Measurements from ENCODE around the gene ZNF451. TPM values are rescaled to one million over a fixed set of nuclear protein-coding genes. Genes with fewer than 3 reads are reported as not detected.

Gene ZNF451
- total RNA-seq, 1 donor from 2014 or later = 71.9 TPM

DNA sequence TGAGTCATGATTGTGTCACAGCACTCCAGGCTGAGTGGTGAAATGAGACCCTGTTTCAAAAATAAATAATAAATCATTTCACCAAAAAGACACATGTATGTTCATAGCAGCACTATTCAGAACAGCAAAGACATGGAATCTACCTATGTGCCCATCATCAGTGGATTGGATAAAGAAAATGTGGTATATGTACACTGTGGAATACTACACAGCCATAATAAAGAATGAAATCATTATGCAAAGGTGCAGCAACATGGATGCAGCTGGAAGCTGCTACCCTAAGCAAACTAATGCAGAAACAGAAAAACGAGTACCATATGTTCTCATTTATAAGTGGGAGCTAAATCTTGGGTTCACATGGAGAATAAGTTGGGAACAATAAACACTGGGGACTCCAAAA, 33.1 kb downstream of the ZNF451 start:
- TF ChIP-seq, protein P1, sequence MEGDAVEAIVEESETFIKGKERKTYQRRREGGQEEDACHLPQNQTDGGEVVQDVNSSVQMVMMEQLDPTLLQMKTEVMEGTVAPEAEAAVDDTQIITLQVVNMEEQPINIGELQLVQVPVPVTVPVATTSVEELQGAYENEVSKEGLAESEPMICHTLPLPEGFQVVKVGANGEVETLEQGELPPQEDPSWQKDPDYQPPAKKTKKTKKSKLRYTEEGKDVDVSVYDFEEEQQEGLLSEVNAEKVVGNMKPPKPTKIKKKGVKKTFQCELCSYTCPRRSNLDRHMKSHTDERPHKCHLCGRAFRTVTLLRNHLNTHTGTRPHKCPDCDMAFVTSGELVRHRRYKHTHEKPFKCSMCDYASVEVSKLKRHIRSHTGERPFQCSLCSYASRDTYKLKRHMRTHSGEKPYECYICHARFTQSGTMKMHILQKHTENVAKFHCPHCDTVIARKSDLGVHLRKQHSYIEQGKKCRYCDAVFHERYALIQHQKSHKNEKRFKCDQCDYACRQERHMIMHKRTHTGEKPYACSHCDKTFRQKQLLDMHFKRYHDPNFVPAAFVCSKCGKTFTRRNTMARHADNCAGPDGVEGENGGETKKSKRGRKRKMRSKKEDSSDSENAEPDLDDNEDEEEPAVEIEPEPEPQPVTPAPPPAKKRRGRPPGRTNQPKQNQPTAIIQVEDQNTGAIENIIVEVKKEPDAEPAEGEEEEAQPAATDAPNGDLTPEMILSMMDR (IDR thresholded peaks at IDR 0.05) = no peak
- no peak for ATAC-seq (ENCODE audit: low read depth)
- H3K27me3 Mint-ChIP-seq = no peaks in the 10 kb centered on the region
- H3K4me3 Mint-ChIP-seq = no peak overlapping the region
- H3K36me3 Mint-ChIP-seq (ENCODE audit: low read depth) = peaks cover 39% of the 10 kb centered on the region
- CTCF ChIA-PET = interaction anchor here (1.0 kb wide), 1 partner anchor 12 kb away, joined by 3 read pairs; no protein-coding TSS in a partner anchor
- H3K4me1 Mint-ChIP-seq = peaks cover 11% of the 10 kb centered on the region
- DNase-seq = no peak
- no peak overlapping the region for H3K27ac Mint-ChIP-seq
- no peaks in the 10 kb centered on the region for H3K9me3 Mint-ChIP-seq
- intact Hi-C loops (cut with micrococcal nuclease) = no loop called here
- POLR2A ChIA-PET = no interaction called here

- POLR2A ChIA-PET = no interaction called here
- no peak overlapping the region for H3K4me3 Mint-ChIP-seq
- H3K27me3 Mint-ChIP-seq = no peaks in the 10 kb centered on the region
Measured at GRCh38 chr6:57127763-57128162, 37.8 kb downstream of the ZNF451 start.

GRCh38 chr6:57130661-57131177, 40.7 kb downstream of the ZNF451 start:
- Mint-ChIP-seq H3K27me3 (no peaks in the 10 kb centered on the region), H3K36me3 (ENCODE audit: low read depth) (peaks cover 48% of the 10 kb centered on the region), H3K27ac (no peak overlapping the region), H3K4me1 (peaks cover 3% of the 10 kb centered on the region), H3K4me3 (no peak overlapping the region), H3K9me3 (no peaks in the 10 kb centered on the region)
- DNase-seq = no peak
- ATAC-seq (ENCODE audit: low read depth) = no peak
- TF ChIP-seq, protein P1 (IDR thresholded peaks at IDR 0.05) = no peak
- ChIA-PET POLR2A (no interaction called here), CTCF (no interaction called here)
- intact Hi-C loops (cut with micrococcal nuclease) = no loop called here

More at GRCh38 chr6:57127763-57128162, 37.8 kb downstream of the ZNF451 start:
- peaks cover 34% of the 10 kb centered on the region for H3K36me3 Mint-ChIP-seq (ENCODE audit: low read depth)
- no peaks in the 10 kb centered on the region for H3K9me3 Mint-ChIP-seq
- CTCF ChIA-PET = no interaction called here
- intact Hi-C loops (cut with micrococcal nuclease) = no loop called here
- TF ChIP-seq, protein P1 (IDR thresholded peaks at IDR 0.05) = no peak
- DNase-seq = no peak
- peaks cover 6% of the 10 kb centered on the region for H3K4me1 Mint-ChIP-seq
- no peak overlapping the region for H3K27ac Mint-ChIP-seq
- no peak for ATAC-seq (ENCODE audit: low read depth)

GRCh38 chr6:57134954-57135353, 45.0 kb downstream of the ZNF451 start:
- ChIA-PET POLR2A (interaction anchor here (0.6 kb wide), 1 partner anchor 29 kb away, joined by 5 read pairs; no protein-coding TSS in a partner anchor), CTCF (interaction anchor here (0.6 kb wide), 1 partner anchor 12 kb away, joined by 3 read pairs; no protein-coding TSS in a partner anchor)
- no peaks in the 10 kb centered on the region for H3K4me1 Mint-ChIP-seq
- H3K27ac Mint-ChIP-seq = no peak overlapping the region
- TF ChIP-seq, protein P1 (IDR thresholded peaks at IDR 0.05) = no peak
- H3K9me3 Mint-ChIP-seq = no peaks in the 10 kb centered on the region
- ATAC-seq (ENCODE audit: low read depth) = no peak
- no peak overlapping the region for H3K4me3 Mint-ChIP-seq
- peaks cover 54% of the 10 kb centered on the region for H3K36me3 Mint-ChIP-seq (ENCODE audit: low read depth)
- DNase-seq = no peak
- H3K27me3 Mint-ChIP-seq = no peaks in the 10 kb centered on the region
- intact Hi-C loops (cut with micrococcal nuclease) = no loop called here

DNA sequence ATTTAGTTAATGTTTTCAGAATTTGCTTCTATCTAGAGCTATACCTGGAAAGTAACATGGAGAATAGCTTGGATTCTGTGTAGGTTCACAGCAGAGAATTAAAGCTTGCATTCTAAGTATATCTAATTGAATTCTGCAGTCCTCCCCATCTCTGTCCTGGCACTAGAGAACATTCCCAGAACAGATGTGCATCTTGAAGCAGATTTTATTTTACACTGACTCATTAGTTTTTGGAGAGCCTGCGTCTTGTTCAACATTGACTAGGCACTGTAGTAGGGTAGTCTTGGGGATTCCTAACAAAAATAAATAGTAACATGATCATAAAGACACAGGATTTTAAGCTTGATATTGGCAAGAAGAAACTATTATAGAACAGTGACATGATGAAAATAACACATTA, 45.9 kb downstream of the ZNF451 start:
- ChIA-PET POLR2A (no interaction called here), CTCF (no interaction called here)
- intact Hi-C loops (cut with micrococcal nuclease) = no loop called here
- Mint-ChIP-seq H3K27me3 (no peaks in the 10 kb centered on the region), H3K36me3 (ENCODE audit: low read depth) (peaks cover 54% of the 10 kb centered on the region), H3K4me1 (no peaks in the 10 kb centered on the region), H3K4me3 (no peak overlapping the region), H3K27ac (no peak overlapping the region), H3K9me3 (no peaks in the 10 kb centered on the region)
- ATAC-seq (ENCODE audit: low read depth) (no peak), DNase-seq (no peak)
- TF ChIP-seq, protein P1 (IDR thresholded peaks at IDR 0.05) = no peak

All from activated B cell treated with CpG ODN at 0.5 μM for 24 hours (primary cell).